Measurements from ENCODE around the gene STRIP2. TPM values are rescaled to one million over a fixed set of nuclear protein-coding genes. Genes with fewer than 3 reads are reported as not detected.

STRIP2 gene
- total RNA-seq, 1 experiment from 2014 or later = 6.5 TPM

DNA sequence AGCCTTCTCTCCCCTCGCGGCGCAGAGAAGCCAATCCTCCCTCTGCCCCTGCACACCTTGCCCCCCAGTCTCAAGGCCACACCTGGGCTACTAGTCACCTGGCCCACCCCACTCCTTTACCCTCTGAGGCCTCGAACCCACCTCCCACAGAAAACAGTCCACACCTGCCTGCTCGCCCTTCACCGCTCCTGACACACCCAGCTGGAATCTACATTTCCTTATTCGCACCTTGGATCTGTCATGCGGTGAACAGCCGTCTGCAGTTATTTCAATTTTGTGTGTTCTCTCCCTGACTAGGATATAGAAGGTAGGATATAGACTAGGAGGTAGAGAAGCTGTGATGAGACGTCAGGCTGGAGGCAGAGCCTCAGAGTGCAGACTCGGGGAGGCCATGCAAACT lies 97.5 kb downstream of the STRIP2 start (continued):
- TF ChIP-seq RORB (CRISPR knock-in tag; IDR thresholded peaks at IDR 0.05) (no peak), TCF7 (CRISPR knock-in tag; IDR thresholded peaks at IDR 0.05; ENCODE audit: low read depth) (no peak)
- TF ChIP-seq, protein P1, sequence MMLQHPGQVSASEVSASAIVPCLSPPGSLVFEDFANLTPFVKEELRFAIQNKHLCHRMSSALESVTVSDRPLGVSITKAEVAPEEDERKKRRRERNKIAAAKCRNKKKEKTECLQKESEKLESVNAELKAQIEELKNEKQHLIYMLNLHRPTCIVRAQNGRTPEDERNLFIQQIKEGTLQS (CRISPR knock-in tag; conservative IDR thresholded peaks at IDR 0.05) = no peak
- TF ChIP-seq, protein P2, sequence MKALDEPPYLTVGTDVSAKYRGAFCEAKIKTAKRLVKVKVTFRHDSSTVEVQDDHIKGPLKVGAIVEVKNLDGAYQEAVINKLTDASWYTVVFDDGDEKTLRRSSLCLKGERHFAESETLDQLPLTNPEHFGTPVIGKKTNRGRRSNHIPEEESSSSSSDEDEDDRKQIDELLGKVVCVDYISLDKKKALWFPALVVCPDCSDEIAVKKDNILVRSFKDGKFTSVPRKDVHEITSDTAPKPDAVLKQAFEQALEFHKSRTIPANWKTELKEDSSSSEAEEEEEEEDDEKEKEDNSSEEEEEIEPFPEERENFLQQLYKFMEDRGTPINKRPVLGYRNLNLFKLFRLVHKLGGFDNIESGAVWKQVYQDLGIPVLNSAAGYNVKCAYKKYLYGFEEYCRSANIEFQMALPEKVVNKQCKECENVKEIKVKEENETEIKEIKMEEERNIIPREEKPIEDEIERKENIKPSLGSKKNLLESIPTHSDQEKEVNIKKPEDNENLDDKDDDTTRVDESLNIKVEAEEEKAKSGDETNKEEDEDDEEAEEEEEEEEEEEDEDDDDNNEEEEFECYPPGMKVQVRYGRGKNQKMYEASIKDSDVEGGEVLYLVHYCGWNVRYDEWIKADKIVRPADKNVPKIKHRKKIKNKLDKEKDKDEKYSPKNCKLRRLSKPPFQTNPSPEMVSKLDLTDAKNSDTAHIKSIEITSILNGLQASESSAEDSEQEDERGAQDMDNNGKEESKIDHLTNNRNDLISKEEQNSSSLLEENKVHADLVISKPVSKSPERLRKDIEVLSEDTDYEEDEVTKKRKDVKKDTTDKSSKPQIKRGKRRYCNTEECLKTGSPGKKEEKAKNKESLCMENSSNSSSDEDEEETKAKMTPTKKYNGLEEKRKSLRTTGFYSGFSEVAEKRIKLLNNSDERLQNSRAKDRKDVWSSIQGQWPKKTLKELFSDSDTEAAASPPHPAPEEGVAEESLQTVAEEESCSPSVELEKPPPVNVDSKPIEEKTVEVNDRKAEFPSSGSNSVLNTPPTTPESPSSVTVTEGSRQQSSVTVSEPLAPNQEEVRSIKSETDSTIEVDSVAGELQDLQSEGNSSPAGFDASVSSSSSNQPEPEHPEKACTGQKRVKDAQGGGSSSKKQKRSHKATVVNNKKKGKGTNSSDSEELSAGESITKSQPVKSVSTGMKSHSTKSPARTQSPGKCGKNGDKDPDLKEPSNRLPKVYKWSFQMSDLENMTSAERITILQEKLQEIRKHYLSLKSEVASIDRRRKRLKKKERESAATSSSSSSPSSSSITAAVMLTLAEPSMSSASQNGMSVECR (CRISPR knock-in tag; IDR thresholded peaks at IDR 0.05; ENCODE audit: borderline replicate concordance) = no peak
- TF ChIP-seq, protein P3, sequence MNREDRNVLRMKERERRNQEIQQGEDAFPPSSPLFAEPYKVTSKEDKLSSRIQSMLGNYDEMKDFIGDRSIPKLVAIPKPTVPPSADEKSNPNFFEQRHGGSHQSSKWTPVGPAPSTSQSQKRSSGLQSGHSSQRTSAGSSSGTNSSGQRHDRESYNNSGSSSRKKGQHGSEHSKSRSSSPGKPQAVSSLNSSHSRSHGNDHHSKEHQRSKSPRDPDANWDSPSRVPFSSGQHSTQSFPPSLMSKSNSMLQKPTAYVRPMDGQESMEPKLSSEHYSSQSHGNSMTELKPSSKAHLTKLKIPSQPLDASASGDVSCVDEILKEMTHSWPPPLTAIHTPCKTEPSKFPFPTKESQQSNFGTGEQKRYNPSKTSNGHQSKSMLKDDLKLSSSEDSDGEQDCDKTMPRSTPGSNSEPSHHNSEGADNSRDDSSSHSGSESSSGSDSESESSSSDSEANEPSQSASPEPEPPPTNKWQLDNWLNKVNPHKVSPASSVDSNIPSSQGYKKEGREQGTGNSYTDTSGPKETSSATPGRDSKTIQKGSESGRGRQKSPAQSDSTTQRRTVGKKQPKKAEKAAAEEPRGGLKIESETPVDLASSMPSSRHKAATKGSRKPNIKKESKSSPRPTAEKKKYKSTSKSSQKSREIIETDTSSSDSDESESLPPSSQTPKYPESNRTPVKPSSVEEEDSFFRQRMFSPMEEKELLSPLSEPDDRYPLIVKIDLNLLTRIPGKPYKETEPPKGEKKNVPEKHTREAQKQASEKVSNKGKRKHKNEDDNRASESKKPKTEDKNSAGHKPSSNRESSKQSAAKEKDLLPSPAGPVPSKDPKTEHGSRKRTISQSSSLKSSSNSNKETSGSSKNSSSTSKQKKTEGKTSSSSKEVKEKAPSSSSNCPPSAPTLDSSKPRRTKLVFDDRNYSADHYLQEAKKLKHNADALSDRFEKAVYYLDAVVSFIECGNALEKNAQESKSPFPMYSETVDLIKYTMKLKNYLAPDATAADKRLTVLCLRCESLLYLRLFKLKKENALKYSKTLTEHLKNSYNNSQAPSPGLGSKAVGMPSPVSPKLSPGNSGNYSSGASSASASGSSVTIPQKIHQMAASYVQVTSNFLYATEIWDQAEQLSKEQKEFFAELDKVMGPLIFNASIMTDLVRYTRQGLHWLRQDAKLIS (CRISPR knock-in tag; IDR thresholded peaks at IDR 0.05; ENCODE audit: borderline replicate concordance) = no peak

DNA sequence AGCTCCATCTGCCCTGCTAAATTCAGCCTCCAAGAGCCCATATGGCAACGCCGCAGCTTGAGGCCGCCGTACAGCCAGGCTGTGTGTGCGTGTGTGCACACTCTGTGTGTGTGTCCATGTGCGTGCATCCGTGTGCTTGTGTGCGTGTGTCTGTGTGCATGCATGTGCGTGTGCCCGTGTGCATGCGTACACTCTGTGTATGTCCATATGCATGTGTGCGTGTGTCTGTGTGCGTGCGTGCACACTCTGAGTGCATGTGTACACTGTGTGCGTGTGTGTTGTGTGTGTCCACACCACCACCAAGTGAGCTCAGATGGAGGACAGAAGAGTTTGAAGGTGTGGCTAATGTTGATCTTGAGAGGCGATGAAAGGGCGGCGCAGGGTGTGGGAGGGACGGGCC lies 98.1 kb downstream of the STRIP2 start:
- H3K27me3 Mint-ChIP-seq (ENCODE audit: low read depth) = no peaks in the 10 kb centered on the region; the same call in 1 of the 2 replicates
- POLR2A ChIA-PET = no interaction called here
- TF ChIP-seq CBFB (CRISPR knock-in tag; IDR thresholded peaks at IDR 0.05; ENCODE audit: low read depth) (no peak), ZBTB21 (CRISPR knock-in tag; IDR thresholded peaks at IDR 0.05; ENCODE audit: borderline replicate concordance) (no peak), TEAD4 (CRISPR knock-in tag; IDR thresholded peaks at IDR 0.05) (no peak), ZNF219 (CRISPR knock-in tag; IDR thresholded peaks at IDR 0.05; ENCODE audit: borderline replicate concordance) (no peak), SOX15 (CRISPR knock-in tag; IDR thresholded peaks at IDR 0.05) (no peak), RELA (CRISPR knock-in tag; IDR thresholded peaks at IDR 0.05; ENCODE audit: borderline replicate concordance) (no peak), FOXP1 (CRISPR knock-in tag; IDR thresholded peaks at IDR 0.05; ENCODE audit: borderline replicate concordance) (no peak), MXD4 (CRISPR knock-in tag; IDR thresholded peaks at IDR 0.05; ENCODE audit: borderline replicate concordance) (no peak), ZNF317 (CRISPR knock-in tag; IDR thresholded peaks at IDR 0.05; ENCODE audit: borderline replicate concordance, low read depth) (no peak), NFE2L1 (CRISPR knock-in tag; IDR thresholded peaks at IDR 0.05) (no peak), ZNF396 (CRISPR knock-in tag; IDR thresholded peaks at IDR 0.05; ENCODE audit: borderline replicate concordance) (no peak)
- TF ChIP-seq, protein P4, sequence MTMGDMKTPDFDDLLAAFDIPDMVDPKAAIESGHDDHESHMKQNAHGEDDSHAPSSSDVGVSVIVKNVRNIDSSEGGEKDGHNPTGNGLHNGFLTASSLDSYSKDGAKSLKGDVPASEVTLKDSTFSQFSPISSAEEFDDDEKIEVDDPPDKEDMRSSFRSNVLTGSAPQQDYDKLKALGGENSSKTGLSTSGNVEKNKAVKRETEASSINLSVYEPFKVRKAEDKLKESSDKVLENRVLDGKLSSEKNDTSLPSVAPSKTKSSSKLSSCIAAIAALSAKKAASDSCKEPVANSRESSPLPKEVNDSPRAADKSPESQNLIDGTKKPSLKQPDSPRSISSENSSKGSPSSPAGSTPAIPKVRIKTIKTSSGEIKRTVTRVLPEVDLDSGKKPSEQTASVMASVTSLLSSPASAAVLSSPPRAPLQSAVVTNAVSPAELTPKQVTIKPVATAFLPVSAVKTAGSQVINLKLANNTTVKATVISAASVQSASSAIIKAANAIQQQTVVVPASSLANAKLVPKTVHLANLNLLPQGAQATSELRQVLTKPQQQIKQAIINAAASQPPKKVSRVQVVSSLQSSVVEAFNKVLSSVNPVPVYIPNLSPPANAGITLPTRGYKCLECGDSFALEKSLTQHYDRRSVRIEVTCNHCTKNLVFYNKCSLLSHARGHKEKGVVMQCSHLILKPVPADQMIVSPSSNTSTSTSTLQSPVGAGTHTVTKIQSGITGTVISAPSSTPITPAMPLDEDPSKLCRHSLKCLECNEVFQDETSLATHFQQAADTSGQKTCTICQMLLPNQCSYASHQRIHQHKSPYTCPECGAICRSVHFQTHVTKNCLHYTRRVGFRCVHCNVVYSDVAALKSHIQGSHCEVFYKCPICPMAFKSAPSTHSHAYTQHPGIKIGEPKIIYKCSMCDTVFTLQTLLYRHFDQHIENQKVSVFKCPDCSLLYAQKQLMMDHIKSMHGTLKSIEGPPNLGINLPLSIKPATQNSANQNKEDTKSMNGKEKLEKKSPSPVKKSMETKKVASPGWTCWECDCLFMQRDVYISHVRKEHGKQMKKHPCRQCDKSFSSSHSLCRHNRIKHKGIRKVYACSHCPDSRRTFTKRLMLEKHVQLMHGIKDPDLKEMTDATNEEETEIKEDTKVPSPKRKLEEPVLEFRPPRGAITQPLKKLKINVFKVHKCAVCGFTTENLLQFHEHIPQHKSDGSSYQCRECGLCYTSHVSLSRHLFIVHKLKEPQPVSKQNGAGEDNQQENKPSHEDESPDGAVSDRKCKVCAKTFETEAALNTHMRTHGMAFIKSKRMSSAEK (CRISPR knock-in tag; IDR thresholded peaks at IDR 0.05; ENCODE audit: borderline replicate concordance) = no peak
- TF ChIP-seq, protein P5, sequence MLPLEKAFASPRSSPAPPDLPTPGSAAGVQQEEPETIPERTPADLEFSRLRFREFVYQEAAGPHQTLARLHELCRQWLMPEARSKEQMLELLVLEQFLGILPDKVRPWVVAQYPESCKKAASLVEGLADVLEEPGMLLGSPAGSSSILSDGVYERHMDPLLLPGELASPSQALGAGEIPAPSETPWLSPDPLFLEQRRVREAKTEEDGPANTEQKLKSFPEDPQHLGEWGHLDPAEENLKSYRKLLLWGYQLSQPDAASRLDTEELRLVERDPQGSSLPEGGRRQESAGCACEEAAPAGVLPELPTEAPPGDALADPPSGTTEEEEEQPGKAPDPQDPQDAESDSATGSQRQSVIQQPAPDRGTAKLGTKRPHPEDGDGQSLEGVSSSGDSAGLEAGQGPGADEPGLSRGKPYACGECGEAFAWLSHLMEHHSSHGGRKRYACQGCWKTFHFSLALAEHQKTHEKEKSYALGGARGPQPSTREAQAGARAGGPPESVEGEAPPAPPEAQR (CRISPR knock-in tag; IDR thresholded peaks at IDR 0.05) = no peak
- TF ChIP-seq, protein P6, sequence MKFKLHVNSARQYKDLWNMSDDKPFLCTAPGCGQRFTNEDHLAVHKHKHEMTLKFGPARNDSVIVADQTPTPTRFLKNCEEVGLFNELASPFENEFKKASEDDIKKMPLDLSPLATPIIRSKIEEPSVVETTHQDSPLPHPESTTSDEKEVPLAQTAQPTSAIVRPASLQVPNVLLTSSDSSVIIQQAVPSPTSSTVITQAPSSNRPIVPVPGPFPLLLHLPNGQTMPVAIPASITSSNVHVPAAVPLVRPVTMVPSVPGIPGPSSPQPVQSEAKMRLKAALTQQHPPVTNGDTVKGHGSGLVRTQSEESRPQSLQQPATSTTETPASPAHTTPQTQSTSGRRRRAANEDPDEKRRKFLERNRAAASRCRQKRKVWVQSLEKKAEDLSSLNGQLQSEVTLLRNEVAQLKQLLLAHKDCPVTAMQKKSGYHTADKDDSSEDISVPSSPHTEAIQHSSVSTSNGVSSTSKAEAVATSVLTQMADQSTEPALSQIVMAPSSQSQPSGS (CRISPR knock-in tag; IDR thresholded peaks at IDR 0.05; ENCODE audit: borderline replicate concordance, low read depth) = no peak
- TF ChIP-seq, protein P7, sequence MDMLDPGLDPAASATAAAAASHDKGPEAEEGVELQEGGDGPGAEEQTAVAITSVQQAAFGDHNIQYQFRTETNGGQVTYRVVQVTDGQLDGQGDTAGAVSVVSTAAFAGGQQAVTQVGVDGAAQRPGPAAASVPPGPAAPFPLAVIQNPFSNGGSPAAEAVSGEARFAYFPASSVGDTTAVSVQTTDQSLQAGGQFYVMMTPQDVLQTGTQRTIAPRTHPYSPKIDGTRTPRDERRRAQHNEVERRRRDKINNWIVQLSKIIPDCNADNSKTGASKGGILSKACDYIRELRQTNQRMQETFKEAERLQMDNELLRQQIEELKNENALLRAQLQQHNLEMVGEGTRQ (CRISPR knock-in tag; IDR thresholded peaks at IDR 0.05) = no peak

More for the DNA sequence above, 98.1 kb downstream of the STRIP2 start:
- Mint-ChIP-seq H3K9me3 (no peaks in the 10 kb centered on the region), H3K27ac (no peak overlapping the region), H3K4me1 (peaks cover 20% of the 10 kb centered on the region), H3K4me3 (no peak overlapping the region), H3K36me3 (no peaks in the 10 kb centered on the region)
- DNase-seq (ENCODE audit: low spot score) (no peak), ATAC-seq (no peak)
- CTCF ChIA-PET = interaction anchor here (1.0 to 3.3 kb wide), 3 partner anchors 10 to 369 kb away, joined by 3 to 14 read pairs (median 3); no protein-coding TSS in a partner anchor

All from WTC11 (cell line).